Heart left ventricle (tissue), 16 donors: ENCODE results near the gene TNIK. TPM values are rescaled to one million over a fixed set of nuclear protein-coding genes. Genes with fewer than 3 reads are reported as not detected.

ENCODE experiments used
- ATAC-seq, 4 donors: fragments of 200-7000 bp; cut with Tn5 transposase; one replicate each; pipeline ENCODE4 v1.9.1; 2020 to 2022; ENCODE audit warnings: moderate library complexity in 4 of 4, mild to moderate bottlenecking in 3 of 4, moderate number of reproducible peaks in 1 of 4
- DNase-seq, 5 donors: peaks; one replicate each; pipeline ENCODE4 v3.0.0-alpha.2; 2020
- H3K27ac ChIP-seq, 12 donors: fragments of 200-600 bp; sonication (generic) in 4 of 12; one replicate each; pipeline versions ENCODE4 v1.5.0 to v1.8.0; 2016 to 2022; ENCODE audit warnings: mild to moderate bottlenecking in 2 of 12
- H3K27me3 ChIP-seq, 9 donors: fragments of 200-600 bp; sonication (generic) in 2 of 9; one replicate each; pipeline versions ENCODE4 v1.5.1 to v1.8.0; 2016 to 2022; ENCODE audit warnings: mild to moderate bottlenecking in 3 of 9
- H3K36me3 ChIP-seq, 9 donors: fragments of 200-600 bp; sonication (generic) in 2 of 9; one replicate each; pipeline versions ENCODE4 v1.5.0 to v1.8.0; 2018 to 2022; ENCODE audit warnings: mild to moderate bottlenecking in 2 of 9
- H3K4me1 ChIP-seq, 12 donors: fragments of 200-600 bp; sonication (generic) in 4 of 12; one replicate each; pipeline versions ENCODE4 v1.5.0 to v1.8.0; 2016 to 2022; ENCODE audit warnings: mild to moderate bottlenecking in 3 of 12
- H3K4me3 ChIP-seq, 12 donors: fragments of 200-600 bp; sonication (generic) in 4 of 12; one replicate each; pipeline versions ENCODE4 v1.5.0 to v1.8.0; 2017 to 2022; ENCODE audit warnings: mild to moderate bottlenecking in 9 of 12, moderate library complexity in 4 of 12
- H3K9me3 ChIP-seq, 12 donors: fragments of 200-600 bp; sonication (generic) in 4 of 12; one replicate each; pipeline versions ENCODE4 v1.5.0 to v1.8.0; 2016 to 2022; ENCODE audit warnings: mild to moderate bottlenecking in 1 of 12
- POLR2A ChIP-seq, 2 donors: fragments of 450-650 bp; IDR thresholded peaks; one replicate each; pipeline ENCODE4 v1.6.1; 2017; ENCODE audit warnings: antibody characterized with exemption in 2 of 2, mild to moderate bottlenecking in 2 of 2, moderate library complexity in 2 of 2
- WGBS, 4 donors: extraction: QIAGEN DNeasy Blood & Tissue Kit in 2 of 4; methylation state at CpG; one replicate each; pipeline versions ENCODE4 v1.1.5 to v1.1.7; 2013 to 2018; 5-methylcytosine and 5-hydroxymethylcytosine counted together
- intact Hi-C, 10 donors: fragments of 100-400 bp; cut with DNase I; formaldehyde crosslinking; loops; one replicate each; pipeline versions ENCODE4 v1.11.1 to v1.14.2; 2022
- polyA plus RNA-seq, 2 donors: library from polyadenylated mRNA; stranded (reverse); fragments of 200-250 nt; gene quantifications; one replicate each; pipeline ENCODE4 v1.2.3, GENCODE V29; 2013
- total RNA-seq, 9 donors: library from RNA; depleted of rRNA in 2 of 9; stranded (reverse); fragments of >200 nt in 2 of 9; fragmentation: NEBNext Ultra II Directional in 3 of 9; extraction: Animal tissue kit (Norgen Biotek cat#: 25700) in 3 of 9; gene quantifications; one replicate each; pipeline versions ENCODE4 v1.1.0 to v1.2.4, GENCODE V29; 2016 to 2023
- TF ChIP-seq, protein P1 (sequence below), 12 donors: fragments of 200-600 bp; sonication (generic) in 4 of 12; IDR thresholded peaks; one replicate each; pipeline versions ENCODE4 v1.5.0 to v1.8.0; 2018 to 2022; ENCODE audit warnings: antibody characterized with exemption in 12 of 12, mild to moderate bottlenecking in 5 of 12
- donor health status: ischemic (EF 13 %, LVEDD 7.1; RV severe dilation, severe dysfunction).
- donor health status: healthy with polysubstance abuse.
- donor health status: DM: no; HTN: yes; CAD: no.
- donor health status: DM: no; HTN: no; CAD: no.
- donor health status: ischemic (EF 25% LVEDD 6.9; RV normal size, moderate dysfunction).
- donor health status: ischemic (EF 25% LVEDD 5.7; RV mildly dilated, moderate dysfunction).
- donor health status: healthy.
- donor health status: DM: yes; HTN: yes; CAD: no.
- donor health status: ischemic (EF 35%, LVEDD 5.7; RV mildly dilated, moderate dysfunction).
- donor health status: nonischemic (EF 11% LVEDD 7.7; RV severe dilation, severe dysfunction).
- donor health status: DM: yes; HTN: yes; CAD: no.
- donor health status: PGD.
- donor health status: ischemic (EF 29% LVEDD 5.4; RV normal size, mild dysfunction).
- donor health status: nonischemic (EF 23%, LVEDD 6.1; RV moderate dilation, normal function).

TNIK gene
- total and polyA plus RNA-seq, 11 donors = 12.3 to 51.6 (median 32.4) TPM

DNA sequence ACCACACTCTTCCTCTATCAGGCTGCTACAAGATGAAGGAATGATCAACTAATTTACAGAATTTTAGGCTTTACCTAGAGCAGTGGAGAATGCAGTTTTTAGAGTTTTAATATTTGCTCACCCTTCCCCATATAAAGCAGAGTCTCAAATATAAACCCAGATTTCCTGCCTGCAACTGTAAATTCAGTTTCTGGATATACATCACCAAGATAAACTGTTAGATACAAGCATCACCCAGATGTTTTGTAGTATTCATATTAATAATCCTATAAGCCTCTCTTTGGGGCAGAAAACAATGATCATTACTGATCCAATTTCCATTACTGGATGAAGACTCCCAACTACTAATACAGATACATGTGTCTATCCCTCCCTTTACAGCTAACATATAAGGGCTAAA lies 205.9 kb downstream of the TNIK start:
- no peaks in the 10 kb centered on the region for H3K9me3 ChIP-seq
- no peak overlapping the region for H3K4me3 ChIP-seq
- ATAC-seq (no peak), DNase-seq (no peak)
- intact Hi-C loops = loop anchor here in 1 of 10 donors (10.0 kb wide), 1 partner anchor 50 kb away; no protein-coding TSS in a partner anchor
- peak overlapping the region in 1 of 12 donors; percentile 83 for H3K27ac ChIP-seq
- no peaks in the 10 kb centered on the region for H3K27me3 ChIP-seq
- no peak for TF ChIP-seq POLR2A (IDR thresholded peaks at IDR 0.05)
- TF ChIP-seq, protein P1, sequence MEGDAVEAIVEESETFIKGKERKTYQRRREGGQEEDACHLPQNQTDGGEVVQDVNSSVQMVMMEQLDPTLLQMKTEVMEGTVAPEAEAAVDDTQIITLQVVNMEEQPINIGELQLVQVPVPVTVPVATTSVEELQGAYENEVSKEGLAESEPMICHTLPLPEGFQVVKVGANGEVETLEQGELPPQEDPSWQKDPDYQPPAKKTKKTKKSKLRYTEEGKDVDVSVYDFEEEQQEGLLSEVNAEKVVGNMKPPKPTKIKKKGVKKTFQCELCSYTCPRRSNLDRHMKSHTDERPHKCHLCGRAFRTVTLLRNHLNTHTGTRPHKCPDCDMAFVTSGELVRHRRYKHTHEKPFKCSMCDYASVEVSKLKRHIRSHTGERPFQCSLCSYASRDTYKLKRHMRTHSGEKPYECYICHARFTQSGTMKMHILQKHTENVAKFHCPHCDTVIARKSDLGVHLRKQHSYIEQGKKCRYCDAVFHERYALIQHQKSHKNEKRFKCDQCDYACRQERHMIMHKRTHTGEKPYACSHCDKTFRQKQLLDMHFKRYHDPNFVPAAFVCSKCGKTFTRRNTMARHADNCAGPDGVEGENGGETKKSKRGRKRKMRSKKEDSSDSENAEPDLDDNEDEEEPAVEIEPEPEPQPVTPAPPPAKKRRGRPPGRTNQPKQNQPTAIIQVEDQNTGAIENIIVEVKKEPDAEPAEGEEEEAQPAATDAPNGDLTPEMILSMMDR (IDR thresholded peaks at IDR 0.05) = no peak
- no peaks in the 10 kb centered on the region for H3K36me3 ChIP-seq
- peaks cover 0 to 39% (median 11%) of the 10 kb centered on the region in 12 donors for H3K4me1 ChIP-seq

GRCh38 chr3:171251835-171252234 lies 208.4 kb downstream of the TNIK start:
- no peak overlapping the region for H3K4me3 ChIP-seq
- no peak for ATAC-seq
- no peak overlapping the region for H3K27ac ChIP-seq
- 84 to 87% (median 85%) methylated on average over 4 of the region's 4 CpGs for WGBS, 4 donors
- intact Hi-C loops = loop anchor here in 1 of 10 donors (10.0 kb wide), 1 partner anchor 47 kb away; no protein-coding TSS in a partner anchor
- no peak for TF ChIP-seq POLR2A (IDR thresholded peaks at IDR 0.05)
- TF ChIP-seq, protein P1 (IDR thresholded peaks at IDR 0.05) = no peak
- no peaks in the 10 kb centered on the region for H3K9me3 ChIP-seq
- no peak for DNase-seq
- no peaks in the 10 kb centered on the region for H3K36me3 ChIP-seq
- peaks cover 0 to 34% (median 0%) of the 10 kb centered on the region in 12 donors for H3K4me1 ChIP-seq
- H3K27me3 ChIP-seq = no peaks in the 10 kb centered on the region

DNA sequence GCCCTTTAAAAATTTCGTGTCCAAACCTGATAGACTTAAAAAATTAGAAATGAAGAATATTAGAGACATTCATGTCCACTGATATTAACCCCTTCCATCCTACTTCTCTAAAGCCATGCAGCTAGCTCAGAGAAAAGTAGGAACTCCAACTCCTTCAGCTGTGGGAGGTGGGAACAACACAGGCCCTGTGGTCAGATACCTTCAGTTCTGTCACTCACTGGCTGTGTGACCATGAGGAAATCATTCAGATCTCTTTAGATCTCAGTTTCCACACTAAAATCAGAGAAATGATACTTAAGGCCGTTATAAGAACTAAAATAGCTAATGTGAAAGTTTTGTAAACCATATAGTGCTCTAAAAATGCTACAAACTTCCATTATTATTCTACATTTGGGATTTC lies 209.8 kb downstream of the TNIK start:
- peaks cover 0 to 33% (median 0%) of the 10 kb centered on the region in 12 donors for H3K4me1 ChIP-seq
- no peak for DNase-seq
- H3K4me3 ChIP-seq = no peak overlapping the region
- ATAC-seq = no peak
- H3K36me3 ChIP-seq = no peaks in the 10 kb centered on the region
- no peaks in the 10 kb centered on the region for H3K9me3 ChIP-seq
- WGBS, 4 donors = 71 to 85% (median 82%) methylated on average over 2 of the region's 2 CpGs
- intact Hi-C loops = loop anchor here in 1 of 10 donors (10.0 kb wide), 1 partner anchor 46 kb away; no protein-coding TSS in a partner anchor
- H3K27ac ChIP-seq = no peak overlapping the region
- TF ChIP-seq, protein P1 (IDR thresholded peaks at IDR 0.05) = no peak
- no peak for TF ChIP-seq POLR2A (IDR thresholded peaks at IDR 0.05)
- no peaks in the 10 kb centered on the region for H3K27me3 ChIP-seq

DNA sequence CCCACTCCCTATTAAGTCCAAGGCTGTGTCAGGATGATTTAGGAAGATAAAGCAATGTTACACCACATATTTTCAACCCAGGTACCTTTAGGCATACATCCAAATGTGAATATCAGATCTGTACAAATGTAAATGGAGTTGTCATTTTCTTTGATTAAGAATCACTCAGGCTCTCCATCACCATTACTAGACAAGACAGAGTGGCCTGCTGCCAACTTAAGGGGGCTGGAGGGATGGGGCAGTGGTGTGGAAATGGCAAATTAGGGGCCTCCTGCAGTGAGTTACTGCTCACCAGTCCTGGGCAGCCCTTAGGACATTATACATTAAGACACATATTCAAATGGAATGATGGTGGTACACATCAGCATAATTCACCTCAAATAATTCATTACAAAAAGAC lies 211.0 kb downstream of the TNIK start:
- no peak for ATAC-seq
- no peaks in the 10 kb centered on the region for H3K36me3 ChIP-seq
- TF ChIP-seq POLR2A (IDR thresholded peaks at IDR 0.05) = no peak
- TF ChIP-seq, protein P1 (IDR thresholded peaks at IDR 0.05) = no peak
- no peaks in the 10 kb centered on the region for H3K9me3 ChIP-seq
- no peak overlapping the region for H3K27ac ChIP-seq
- peaks cover 0 to 24% (median 0%) of the 10 kb centered on the region in 12 donors for H3K4me1 ChIP-seq
- no peaks in the 10 kb centered on the region for H3K27me3 ChIP-seq
- H3K4me3 ChIP-seq = no peak overlapping the region
- DNase-seq = no peak
- intact Hi-C loops = loop anchor here in 1 of 10 donors (10.0 kb wide), 1 partner anchor 64 kb away; no protein-coding TSS in a partner anchor
